ENCODE data around the gene UBASH3B.

- TF ChIP-seq CTCF (IDR thresholded peaks at IDR 0.05; ENCODE audit: low read length) (no peak), EZH2 (optimal IDR thresholded peaks at IDR 0.05; ENCODE audit: low read depth, low read length) (no peak)
Measured at GRCh38 chr11:122717264-122717867, 61.8 kb downstream of the UBASH3B start.

All from MM.1S (cell line).